HG03159 (cell line): Measurements from ENCODE around the gene H2AZ2.
"Not testable (repeated sequence)": the region's sequence is repeated elsewhere in the genome, so short reads cannot be mapped to it uniquely, and the experiment has no call there.

Source experiments
- ATAC-seq: cut with Tn5 transposase; IDR thresholded peaks from one replicate; pipeline ENCODE4 v1.9.1; 2021; ENCODE audit warnings: mild to moderate bottlenecking, moderate library complexity; ENCODE audit not compliant: unreplicated experiment

The H2AZ2 gene

GRCh38 chr7:44823255-44823781 is 24.6 kb downstream of the H2AZ2 start:
- no peak for ATAC-seq

GRCh38 chr7:44819292-44819691 is 28.6 kb downstream of the H2AZ2 start:
- no peak for ATAC-seq

- ATAC-seq = no peak
Observed at GRCh38 chr7:44814919-44815318, 33.0 kb downstream of the H2AZ2 start.

- no peak for ATAC-seq
Observed at GRCh38 chr7:44811571-44811970, 36.3 kb downstream of the H2AZ2 start.

- no peak for ATAC-seq
Observed at GRCh38 chr7:44811093-44811492, 36.8 kb downstream of the H2AZ2 start.

- ATAC-seq = no peak
Observed at GRCh38 chr7:44808914-44809393, 38.9 kb downstream of the H2AZ2 start.

- no peak for ATAC-seq
Observed at GRCh38 chr7:44805950-44806349, 41.9 kb downstream of the H2AZ2 start.

GRCh38 chr7:44803828-44804519 is 43.9 kb downstream of the H2AZ2 start:
- ATAC-seq = not testable (repeated sequence)

- no peak for ATAC-seq
Observed at GRCh38 chr7:44802418-44803025, 45.4 kb downstream of the H2AZ2 start.

- ATAC-seq = no peak
Observed at GRCh38 chr7:44801890-44802289, 46.0 kb downstream of the H2AZ2 start.

- ATAC-seq = no peak
Observed at GRCh38 chr7:44799939-44800338, 47.9 kb downstream of the H2AZ2 start.

- no peak for ATAC-seq
Observed at GRCh38 chr7:44798649-44799305, 49.1 kb downstream of the H2AZ2 start.

- peak; percentile 48 for ATAC-seq
Observed at GRCh38 chr7:44797329-44798258, 50.3 kb downstream of the H2AZ2 start.

GRCh38 chr7:44796504-44797328 is 51.2 kb downstream of the H2AZ2 start, which contains the start of gene PPIA:
Gene PPIA, plus strand, starts transcription at chr7:44796681. Its CDS starts 44 bp downstream, at chr7:44796725.
- peak; percentile 82 for ATAC-seq

- ATAC-seq = peak; percentile 14
Observed at GRCh38 chr7:44796034-44796503, 51.8 kb downstream of the H2AZ2 start.

GRCh38 chr7:44794331-44794730 is 53.6 kb downstream of the H2AZ2 start:
- ATAC-seq = no peak

- ATAC-seq = no peak
Observed at GRCh38 chr7:44793919-44794318, 54.0 kb downstream of the H2AZ2 start.

- no peak for ATAC-seq
Observed at GRCh38 chr7:44791278-44792219, 56.3 kb downstream of the H2AZ2 start.
